HEK293T (cell line): ENCODE results near the gene TNFAIP8L1.

Source experiments
- CTCF ChIA-PET: fragments of 350-600 bp; formaldehyde crosslinking; extraction: SDS; loops from one replicate; lab custom pipeline; 2021; ENCODE audit warnings: antibody characterized with exemption, inconsistent platforms; lab: Yijun Ruan, JAX
- POLR2A ChIA-PET: fragments of 350-600 bp; formaldehyde crosslinking; extraction: SDS; loops from one replicate; lab custom pipeline; 2020; ENCODE audit warnings: antibody characterized with exemption, inconsistent platforms; lab: Yijun Ruan, JAX
- DNase-seq: peaks from one replicate; pipeline ENCODE4 v3.0.0; 2012; ENCODE audit warnings: mixed read lengths; ENCODE audit errors: extremely low spot score
- ARNT ChIP-seq: fragments of 450-650 bp; IDR thresholded peaks from 2 replicates; pipeline ENCODE4 v1.6.1; 2017; ENCODE audit warnings: mild to moderate bottlenecking
- BHLHE40 ChIP-seq: fragments of 450-650 bp; IDR thresholded peaks from 2 replicates; pipeline ENCODE4 v1.6.1; 2016; ENCODE audit warnings: mild to moderate bottlenecking, moderate library complexity, borderline replicate concordance
- CTBP1 ChIP-seq: fragments of 450-650 bp; IDR thresholded peaks from 2 replicates; pipeline ENCODE4 v1.6.1; 2016; ENCODE audit warnings: borderline replicate concordance
- ELF4 ChIP-seq: fragments of 450-650 bp; IDR thresholded peaks from 2 replicates; pipeline ENCODE4 v1.6.1; 2017; ENCODE audit warnings: antibody characterized with exemption
- FOXA1 ChIP-seq: fragments of 450-650 bp; IDR thresholded peaks from 2 replicates; pipeline ENCODE4 v1.6.1; 2016; ENCODE audit warnings: mild to moderate bottlenecking
- FOXK2 ChIP-seq: fragments of 450-650 bp; IDR thresholded peaks from 2 replicates; pipeline ENCODE4 v1.6.1; 2016; ENCODE audit warnings: mild to moderate bottlenecking
- FOXM1 ChIP-seq: fragments of 450-650 bp; IDR thresholded peaks from 2 replicates; pipeline ENCODE4 v1.6.1; 2017; ENCODE audit warnings: mild to moderate bottlenecking, borderline replicate concordance
- HDGF ChIP-seq: fragments of 450-650 bp; IDR thresholded peaks from 2 replicates; pipeline ENCODE4 v1.6.1; 2017; ENCODE audit warnings: antibody characterized with exemption, borderline replicate concordance
- L3MBTL2 ChIP-seq: fragments of 450-650 bp; conservative IDR thresholded peaks from 2 replicates; pipeline ENCODE4 v1.6.1; 2016; ENCODE audit warnings: mild to moderate bottlenecking
- LEF1 ChIP-seq: fragments of 450-650 bp; IDR thresholded peaks from 2 replicates; pipeline ENCODE4 v1.6.1; 2017; ENCODE audit warnings: mild to moderate bottlenecking, borderline replicate concordance
- NFRKB ChIP-seq: fragments of 450-650 bp; IDR thresholded peaks from 2 replicates; pipeline ENCODE4 v1.6.1; 2016; ENCODE audit warnings: mild to moderate bottlenecking, moderate library complexity
- PKNOX1 ChIP-seq: fragments of 450-650 bp; IDR thresholded peaks from 2 replicates; pipeline ENCODE4 v1.6.1; 2016
- SP1 ChIP-seq: fragments of 450-650 bp; IDR thresholded peaks from 2 replicates; pipeline ENCODE4 v1.6.1; 2017
- SUZ12 ChIP-seq: fragments of 450-650 bp; IDR thresholded peaks from 2 replicates; pipeline ENCODE4 v1.6.1; 2016; ENCODE audit warnings: mild to moderate bottlenecking
- TARDBP ChIP-seq: fragments of 450-650 bp; IDR thresholded peaks from 2 replicates; pipeline ENCODE4 v1.6.1; 2016
- ZNF384 ChIP-seq: fragments of 450-650 bp; IDR thresholded peaks from 2 replicates; pipeline ENCODE4 v1.6.1; 2016

The TNFAIP8L1 gene

GRCh38 chr19:4640247-4641000 is 1.1 kb downstream of the TNFAIP8L1 start:
- CTCF ChIA-PET, result interaction anchor here (1.0 kb wide), 1 partner anchor 73 kb away, joined by 4 read pairs; no protein-coding TSS in a partner anchor
- TF ChIP-seq CTBP1, result no peak
- no peak for TF ChIP-seq ZNF384
- no peak for TF ChIP-seq ELF4
- TF ChIP-seq TARDBP, result no peak
- TF ChIP-seq NFRKB, result no peak
- no peak for TF ChIP-seq BHLHE40
- TF ChIP-seq FOXK2, result no peak
- no peak for TF ChIP-seq FOXA1
- TF ChIP-seq LEF1, result no peak
- no peak for TF ChIP-seq PKNOX1
- TF ChIP-seq ARNT, result no peak
- no peak for TF ChIP-seq SUZ12
- no peak for TF ChIP-seq FOXM1
- no peak for DNase-seq
- POLR2A ChIA-PET, result no interaction called here

DNA sequence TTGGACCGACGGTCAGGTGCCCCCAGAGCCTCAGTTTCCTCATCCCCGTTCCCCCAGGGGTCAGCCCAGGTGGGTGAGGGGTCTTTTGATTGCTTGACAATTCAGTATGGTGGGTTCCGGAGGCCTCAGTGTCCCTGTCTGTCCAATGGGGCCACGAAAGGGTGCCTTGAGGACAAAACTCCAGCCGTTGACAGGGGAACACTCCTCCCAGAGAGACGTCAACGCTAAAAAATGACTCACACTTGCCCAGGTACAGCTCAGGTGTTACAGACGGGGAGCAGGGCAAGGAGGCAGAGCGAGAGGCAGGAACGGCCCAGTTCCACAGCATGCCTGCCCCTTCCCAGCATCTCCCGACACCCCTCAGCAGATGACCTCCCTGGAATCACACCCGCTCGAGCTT is 1.8 kb downstream of the TNFAIP8L1 start:
- ChIA-PET CTCF (interaction anchor here (1.0 kb wide), 1 partner anchor 74 kb away, joined by 4 read pairs; no protein-coding TSS in a partner anchor), POLR2A (no interaction called here)
- DNase-seq, result no peak
- TF ChIP-seq TARDBP (no peak), SP1 (no peak), FOXK2 (no peak), L3MBTL2 (no peak), CTBP1 (no peak)

- TF ChIP-seq HDGF (no peak), ZNF384 (no peak), L3MBTL2 (no peak), NFRKB (no peak), ARNT (no peak), SP1 (no peak)
- ChIA-PET POLR2A (no interaction called here), CTCF (interaction anchor here (0.7 kb wide), 1 partner anchor 76 kb away, joined by 3 read pairs; no protein-coding TSS in a partner anchor)
- no peak for DNase-seq
Observed at GRCh38 chr19:4642625-4643024, 3.3 kb downstream of the TNFAIP8L1 start.

DNA sequence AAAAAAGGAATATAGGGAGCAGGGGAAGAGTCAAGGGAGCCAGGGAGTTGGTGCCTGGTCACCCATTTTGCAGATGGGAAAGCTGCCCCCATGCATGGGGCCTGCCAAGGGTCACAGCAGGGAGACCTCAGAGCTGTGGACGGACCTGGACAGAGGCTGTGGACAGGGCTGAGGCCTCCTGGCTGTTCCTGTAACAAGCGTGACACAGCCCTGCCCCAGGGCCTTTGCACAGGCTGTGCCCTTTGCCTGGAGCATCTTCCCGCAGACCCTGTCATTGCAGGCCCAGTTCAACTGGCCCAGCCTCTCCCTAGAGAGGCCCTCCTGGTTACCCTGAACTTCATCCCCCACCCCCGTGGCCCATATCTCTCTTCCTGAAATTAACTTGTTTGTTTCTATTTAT is 6.4 kb downstream of the TNFAIP8L1 start:
- DNase-seq, result no peak
- CTCF ChIA-PET, result no interaction called here
- no peak for TF ChIP-seq FOXM1
- POLR2A ChIA-PET, result no interaction called here

GRCh38 chr19:4647676-4648644 is 8.6 kb downstream of the TNFAIP8L1 start:
- POLR2A ChIA-PET, result no interaction called here
- DNase-seq, result no peak
- CTCF ChIA-PET, result no interaction called here
- TF ChIP-seq L3MBTL2, result no peak
- no peak for TF ChIP-seq FOXA1
- no peak for TF ChIP-seq ZNF384
- no peak for TF ChIP-seq HDGF
- no peak for TF ChIP-seq LEF1
- TF ChIP-seq SP1, result no peak

DNA sequence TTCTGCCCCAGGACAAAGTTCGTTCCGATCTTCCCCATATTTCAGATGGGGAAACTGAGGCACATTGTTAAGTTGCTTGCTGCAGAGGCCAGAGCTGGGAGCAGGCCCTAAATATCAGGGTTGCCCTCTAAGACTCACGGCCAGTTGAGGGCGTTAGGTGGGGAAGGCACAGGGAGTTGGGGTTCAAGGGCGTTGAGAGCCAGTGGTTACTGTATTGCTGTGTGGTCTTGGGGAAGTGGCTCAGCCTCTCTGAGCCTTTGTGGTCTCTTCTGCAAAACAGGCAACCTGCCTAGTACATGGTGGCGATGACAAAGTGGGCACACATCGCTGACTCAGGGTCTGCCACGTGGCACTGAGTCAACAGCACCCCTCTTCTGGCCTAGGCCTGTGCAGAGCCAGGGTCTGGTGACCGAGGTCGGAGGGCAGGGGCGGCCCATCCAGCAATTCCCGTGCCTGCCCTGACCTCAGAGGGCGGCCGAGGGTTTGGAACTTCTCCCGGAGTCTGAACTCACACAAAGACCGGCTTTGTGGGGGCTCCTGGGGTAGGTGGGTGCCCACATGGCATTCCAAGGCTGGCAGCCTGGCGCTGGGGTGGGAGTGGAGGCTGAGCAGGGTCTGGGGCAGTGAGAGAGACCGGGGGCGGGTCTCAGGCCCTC is 10.2 kb downstream of the TNFAIP8L1 start:
- DNase-seq, result no peak
- ChIA-PET POLR2A (no interaction called here), CTCF (interaction anchor here (1.3 kb wide), 2 partner anchors 10 to 82 kb away, joined by 3 to 5 read pairs; no protein-coding TSS in a partner anchor)
- TF ChIP-seq SUZ12, result no peak
- TF ChIP-seq L3MBTL2, result no peak
- no peak for TF ChIP-seq PKNOX1
- TF ChIP-seq LEF1, result no peak

- POLR2A ChIA-PET, result no interaction called here
- DNase-seq, result no peak
- CTCF ChIA-PET, result interaction anchor here (1.3 kb wide), 2 partner anchors 10 to 83 kb away, joined by 3 to 5 read pairs; no protein-coding TSS in a partner anchor
- TF ChIP-seq SUZ12 (no peak), BHLHE40 (no peak), FOXM1 (no peak), FOXK2 (no peak), L3MBTL2 (no peak), ZNF384 (no peak), FOXA1 (no peak), HDGF (no peak), ELF4 (no peak)
Observed at GRCh38 chr19:4650159-4650558, 10.8 kb downstream of the TNFAIP8L1 start.
